Fibroblast of lung (primary cell): ENCODE data around the gene NHLH2. TPM values are rescaled to one million over a fixed set of nuclear protein-coding genes. Genes with fewer than 3 reads are reported as not detected.

Experiments
- DNase-seq, 2 donors: peaks; one replicate each; pipeline versions ENCODE4 v3.0.0 to v3.0.0-alpha.2; 2010; ENCODE audit warnings: low read depth in 2 of 2
- H2AFZ ChIP-seq: 2 replicates; pipeline ENCODE4 v1.5.1; 2012; ENCODE audit warnings: low read length, control low read depth, inconsistent platforms
- H3K27ac ChIP-seq: 2 replicates; pipeline ENCODE4 v1.5.1; 2011; ENCODE audit warnings: low read length, control low read depth; ENCODE audit not compliant: insufficient read depth
- H3K27me3 ChIP-seq: 2 replicates; pipeline ENCODE4 v1.5.1; 2011; ENCODE audit warnings: mild to moderate bottlenecking, low read length; ENCODE audit not compliant: control insufficient read depth, insufficient read depth
- H3K36me3 ChIP-seq: 2 replicates; pipeline ENCODE4 v1.5.1; 2011; ENCODE audit warnings: low read length; ENCODE audit not compliant: control insufficient read depth, insufficient read depth
- H3K4me1 ChIP-seq: 2 replicates; pipeline ENCODE4 v1.5.1; 2011; ENCODE audit warnings: low read length; ENCODE audit not compliant: control insufficient read depth, insufficient read depth; ENCODE audit errors: extremely low read depth
- H3K4me2 ChIP-seq: 2 replicates; pipeline ENCODE4 v1.5.1; 2011; ENCODE audit warnings: low read length, control low read depth; ENCODE audit not compliant: insufficient read depth; ENCODE audit errors: extremely low read depth
- H3K4me3 ChIP-seq, 4 experiments: fragments of 200-600 bp in 1 of 4; sonication (generic) in 1 of 4; replicated peaks in 1 of 4; 2 replicates each; pipeline ENCODE4 v1.5.1; 2011 to 2016; ENCODE audit warnings: low read length in 4 of 4, low read depth in 3 of 4, mild to moderate bottlenecking in 3 of 4, control low read depth in 2 of 4, inconsistent platforms in 1 of 4, mixed read lengths in 1 of 4; ENCODE audit not compliant: insufficient read depth in 1 of 4; ENCODE audit errors: control extremely low read depth in 1 of 4
- H3K79me2 ChIP-seq: 2 replicates; pipeline ENCODE4 v1.5.1; 2012; ENCODE audit warnings: mild to moderate bottlenecking, low read length, inconsistent platforms; ENCODE audit not compliant: control insufficient read depth, insufficient read depth
- H3K9ac ChIP-seq: 2 replicates; pipeline ENCODE4 v1.5.1; 2011; ENCODE audit warnings: mild to moderate bottlenecking, low read length, control low read depth; ENCODE audit not compliant: insufficient read depth
- H3K9me3 ChIP-seq: 2 replicates; pipeline ENCODE4 v1.5.1; 2012; ENCODE audit warnings: low read depth, low read length; ENCODE audit not compliant: control insufficient read depth, insufficient read depth
- H4K20me1 ChIP-seq: 2 replicates; pipeline ENCODE4 v1.5.1; 2011; ENCODE audit warnings: low read length; ENCODE audit not compliant: control insufficient read depth, insufficient read depth; ENCODE audit errors: extremely low read depth
- EZH2 ChIP-seq: IDR thresholded peaks from 2 replicates; pipeline ENCODE4 v1.5.1; 2012; ENCODE audit warnings: low read length, control low read depth, mild to moderate bottlenecking; ENCODE audit errors: missing control alignments
- polyA plus RNA-seq, 2 donors: library from polyadenylated mRNA; depleted of rRNA in 1 of 2; stranded (reverse) in 1 of 2; unstranded in 1 of 2; fragments of >200 nt; gene quantifications; 2 replicates each; pipeline ENCODE4 v1.2.1, GENCODE V29; 2011 to 2012; ENCODE audit warnings: missing spikeins in 1 of 2
- total RNA-seq: library from RNA; depleted of rRNA; stranded (reverse); fragments of >200 nt; gene quantifications from 2 replicates; pipeline ENCODE4 v1.2.1, GENCODE V29; 2014
- TF ChIP-seq, protein P1 (sequence below), 2 donors: IDR thresholded peaks in 1 of 2; conservative IDR thresholded peaks in 1 of 2; 1 replicate in 1 of 2; 2 replicates in 1 of 2; pipeline ENCODE4 v1.5.1; 2011 to 2012; ENCODE audit warnings: low read length in 2 of 2, control low read depth in 1 of 2, inconsistent platforms in 1 of 2, low read depth in 1 of 2, mild to moderate bottlenecking in 1 of 2

The NHLH2 gene
- total and polyA plus RNA-seq, 2 donors (not counting 1 experiment from before 2014, with no cell fraction given) = not detected

DNA sequence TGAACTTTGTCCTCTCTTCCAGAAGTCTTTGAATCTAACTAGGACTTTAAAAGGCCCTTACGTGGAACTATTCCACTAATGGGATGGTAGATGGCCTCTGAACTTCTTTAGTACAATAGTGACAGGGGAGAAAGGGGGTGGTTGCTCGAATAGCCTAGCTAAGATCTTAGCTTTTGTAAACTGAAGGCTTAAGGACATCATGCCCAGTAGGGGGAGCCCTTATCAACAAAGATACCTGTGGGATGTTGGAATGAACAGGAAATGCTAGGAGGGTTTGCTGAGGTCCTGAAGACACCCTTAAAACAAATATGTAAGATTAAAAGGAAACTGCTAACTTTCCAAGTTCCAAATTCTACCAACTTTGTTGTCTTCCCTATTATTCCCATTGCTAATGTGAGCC lies 33.2 kb downstream of the NHLH2 start:
- TF ChIP-seq, protein P1, sequence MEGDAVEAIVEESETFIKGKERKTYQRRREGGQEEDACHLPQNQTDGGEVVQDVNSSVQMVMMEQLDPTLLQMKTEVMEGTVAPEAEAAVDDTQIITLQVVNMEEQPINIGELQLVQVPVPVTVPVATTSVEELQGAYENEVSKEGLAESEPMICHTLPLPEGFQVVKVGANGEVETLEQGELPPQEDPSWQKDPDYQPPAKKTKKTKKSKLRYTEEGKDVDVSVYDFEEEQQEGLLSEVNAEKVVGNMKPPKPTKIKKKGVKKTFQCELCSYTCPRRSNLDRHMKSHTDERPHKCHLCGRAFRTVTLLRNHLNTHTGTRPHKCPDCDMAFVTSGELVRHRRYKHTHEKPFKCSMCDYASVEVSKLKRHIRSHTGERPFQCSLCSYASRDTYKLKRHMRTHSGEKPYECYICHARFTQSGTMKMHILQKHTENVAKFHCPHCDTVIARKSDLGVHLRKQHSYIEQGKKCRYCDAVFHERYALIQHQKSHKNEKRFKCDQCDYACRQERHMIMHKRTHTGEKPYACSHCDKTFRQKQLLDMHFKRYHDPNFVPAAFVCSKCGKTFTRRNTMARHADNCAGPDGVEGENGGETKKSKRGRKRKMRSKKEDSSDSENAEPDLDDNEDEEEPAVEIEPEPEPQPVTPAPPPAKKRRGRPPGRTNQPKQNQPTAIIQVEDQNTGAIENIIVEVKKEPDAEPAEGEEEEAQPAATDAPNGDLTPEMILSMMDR (conservative IDR thresholded peaks at IDR 0.05 in 1 of 2, IDR thresholded peaks at IDR 0.05 in 1 of 2; ENCODE audit: low read depth in 1 of 2, low read length in 2 of 2) = peak; percentile 83 to 87
- no peak for TF ChIP-seq EZH2
- peak; percentile 59 to 81 for DNase-seq
- Histone ChIP-seq H3K36me3 (no peaks in the 10 kb centered on the region), H3K27me3 (peaks cover 4% of the 10 kb centered on the region), H3K9me3 (no peaks in the 10 kb centered on the region), H3K4me1 (no peaks in the 10 kb centered on the region), H3K4me2 (no peak overlapping the region), H4K20me1 (no peaks in the 10 kb centered on the region), H3K4me3 (no peak overlapping the region), H2AFZ (no peak overlapping the region), H3K27ac (no peak overlapping the region), H3K9ac (no peak overlapping the region), H3K79me2 (no peaks in the 10 kb centered on the region)

DNA sequence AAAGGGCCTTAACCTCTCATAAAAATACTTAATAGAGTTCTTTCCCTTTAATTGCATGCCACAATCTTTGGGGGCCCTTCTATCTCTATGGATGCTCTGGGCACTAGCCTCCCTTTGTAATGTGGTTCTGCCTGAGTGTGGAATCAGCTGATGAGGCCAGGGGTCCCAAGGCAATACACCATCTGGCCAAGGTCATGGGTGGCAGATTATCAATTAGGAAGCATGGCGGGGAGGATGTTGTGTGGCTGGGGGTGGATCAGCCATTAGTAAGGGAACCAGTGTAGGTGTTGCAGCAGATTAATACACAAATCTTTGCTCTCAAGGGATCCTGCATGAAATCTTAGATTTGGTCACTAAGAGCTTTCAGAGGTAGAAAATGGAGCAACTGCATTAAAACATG lies 35.3 kb downstream of the NHLH2 start:
- no peaks in the 10 kb centered on the region for H3K36me3 ChIP-seq
- H3K4me2 ChIP-seq = no peak overlapping the region
- H3K79me2 ChIP-seq = no peaks in the 10 kb centered on the region
- TF ChIP-seq EZH2 = no peak
- TF ChIP-seq, protein P1 (conservative IDR thresholded peaks at IDR 0.05 in 1 of 2, IDR thresholded peaks at IDR 0.05 in 1 of 2; ENCODE audit: low read depth in 1 of 2, low read length in 2 of 2) = no peak
- H3K27ac ChIP-seq = no peak overlapping the region
- no peak overlapping the region for H2AFZ ChIP-seq
- no peaks in the 10 kb centered on the region for H3K9me3 ChIP-seq
- no peaks in the 10 kb centered on the region for H3K27me3 ChIP-seq
- no peak overlapping the region for H3K9ac ChIP-seq
- DNase-seq = no peak
- H4K20me1 ChIP-seq = no peaks in the 10 kb centered on the region
- H3K4me1 ChIP-seq = no peaks in the 10 kb centered on the region
- no peak overlapping the region for H3K4me3 ChIP-seq

DNA sequence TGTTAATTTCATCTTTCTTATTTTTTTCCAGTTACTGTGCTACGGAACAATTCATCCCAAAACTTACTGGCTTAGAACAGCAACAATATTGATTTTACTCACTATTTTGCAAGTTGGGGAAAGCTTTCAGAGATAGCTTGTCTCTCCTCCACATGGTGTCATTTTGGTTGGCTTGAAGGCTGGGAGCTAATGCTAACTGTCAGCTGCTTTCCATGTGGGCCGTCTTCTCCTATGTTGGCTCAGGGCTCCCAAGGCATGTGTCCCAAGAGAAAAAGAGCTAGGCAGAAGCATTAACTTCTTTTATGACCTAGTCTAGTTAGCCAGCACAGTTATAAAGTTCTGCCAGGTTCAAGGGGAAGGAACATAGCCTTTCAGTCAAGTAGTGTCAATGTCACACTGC lies 38.5 kb downstream of the NHLH2 start:
- no peak overlapping the region for H3K9ac ChIP-seq
- no peaks in the 10 kb centered on the region for H3K79me2 ChIP-seq
- H3K4me3 ChIP-seq = no peak overlapping the region
- no peaks in the 10 kb centered on the region for H3K9me3 ChIP-seq
- H4K20me1 ChIP-seq = no peaks in the 10 kb centered on the region
- no peaks in the 10 kb centered on the region for H3K36me3 ChIP-seq
- TF ChIP-seq EZH2 = no peak
- TF ChIP-seq, protein P1 (conservative IDR thresholded peaks at IDR 0.05 in 1 of 2, IDR thresholded peaks at IDR 0.05 in 1 of 2; ENCODE audit: low read depth in 1 of 2, low read length in 2 of 2) = no peak
- no peak overlapping the region for H3K27ac ChIP-seq
- no peak for DNase-seq
- H3K27me3 ChIP-seq = no peaks in the 10 kb centered on the region
- no peak overlapping the region for H2AFZ ChIP-seq
- no peak overlapping the region for H3K4me2 ChIP-seq
- H3K4me1 ChIP-seq = no peaks in the 10 kb centered on the region
